Sigmoid colon (tissue), 7 donors: Measurements from ENCODE around the gene DES. TPM values are rescaled to one million over a fixed set of nuclear protein-coding genes. Genes with fewer than 3 reads are reported as not detected.

Experiments
- DNase-seq: peaks from one replicate; pipeline ENCODE4 v3.0.0-alpha.2; 2019
- H3K27ac ChIP-seq, 4 donors: fragments of 200-600 bp; sonication (generic); one replicate each; pipeline ENCODE4 v1.5.1; 2016 to 2019; ENCODE audit warnings: mild to moderate bottlenecking in 1 of 4
- H3K27me3 ChIP-seq, 3 donors: fragments of 200-600 bp; sonication (generic); one replicate each; pipeline ENCODE4 v1.5.1; 2019; ENCODE audit warnings: mild to moderate bottlenecking in 1 of 3
- H3K36me3 ChIP-seq, 4 donors: fragments of 200-600 bp; sonication (generic); one replicate each; pipeline ENCODE4 v1.5.1; 2016 to 2019
- H3K4me1 ChIP-seq, 4 donors: fragments of 200-600 bp; sonication (generic); one replicate each; pipeline ENCODE4 v1.5.1; 2017 to 2019
- H3K4me3 ChIP-seq, 4 donors: fragments of 200-600 bp; sonication (generic); one replicate each; pipeline ENCODE4 v1.5.1; 2017 to 2019; ENCODE audit warnings: mild to moderate bottlenecking in 2 of 4, moderate library complexity in 1 of 4
- H3K9me3 ChIP-seq, 4 donors: fragments of 200-600 bp in 3 of 4; sonication (generic) in 3 of 4; one replicate each; pipeline versions ENCODE4 v1.5.1 to v1.6.1; 2013 to 2019
- CTCF ChIP-seq, 4 experiments: fragments of 450-650 bp in 3 of 4; fragments of 200-600 bp in 1 of 4; IDR thresholded peaks; one replicate each; pipeline ENCODE4 v1.5.1; 2016 to 2019; ENCODE audit warnings: antibody characterized with exemption in 4 of 4, mild to moderate bottlenecking in 3 of 4, moderate library complexity in 2 of 4
- EP300 ChIP-seq, 4 donors: sonication (generic); formaldehyde crosslinking; IDR thresholded peaks; one replicate each; pipeline ENCODE4 v1.6.1; 2017; ENCODE audit warnings: antibody characterized with exemption in 4 of 4
- POLR2A ChIP-seq, 2 donors: fragments of 450-650 bp; IDR thresholded peaks; one replicate each; pipeline ENCODE4 v1.6.1; 2016; ENCODE audit warnings: antibody characterized with exemption in 2 of 2, mild to moderate bottlenecking in 2 of 2, moderate library complexity in 2 of 2
- POLR2AphosphoS5 ChIP-seq, 4 donors: sonication (generic); formaldehyde crosslinking; IDR thresholded peaks; one replicate each; pipeline ENCODE4 v1.6.1; 2017; ENCODE audit warnings: antibody characterized with exemption in 4 of 4
- WGBS, 2 donors: extraction: QIAGEN DNeasy Blood & Tissue Kit; methylation state at CpG; one replicate each; pipeline ENCODE4 v1.1.7; 2013; 5-methylcytosine and 5-hydroxymethylcytosine counted together
- intact Hi-C: fragments of 100-400 bp; cut with DNase I; formaldehyde crosslinking; loops from one replicate; pipeline ENCODE4 v1.15.1; 2023
- polyA plus RNA-seq, 3 donors: library from polyadenylated mRNA; stranded (reverse); fragments of 200-250 nt; gene quantifications; one replicate each; pipeline ENCODE4 v1.2.3, GENCODE V29; 2013
- total RNA-seq, 4 donors: library from RNA; depleted of rRNA; stranded (reverse); fragments of >200 nt; gene quantifications; one replicate each; pipeline ENCODE4 v1.1.0, GENCODE V29; 2016
- donor health status: healthy with polysubstance abuse.
- donor health status: Bipolar disorder and iron deficiency.
- donor health status: healthy.

DES gene
- total and polyA plus RNA-seq, 7 donors = 35.1 to 30,562 (median 7,366) TPM

- H3K27ac ChIP-seq = peak overlapping the region; percentile 96 to 99 (median 99)
- WGBS, 2 donors = 70 to 79% methylated on average over 18 of the region's 18 CpGs
- peak; percentile 96 for DNase-seq
Measured at GRCh38 chr2:219451661-219452360, 33.6 kb downstream of the DES start.

GRCh38 chr2:219452361-219453317, 34.5 kb downstream of the DES start:
- H3K27ac ChIP-seq = peak overlapping the region; percentile 96 to 99 (median 99)
- peak; percentile 95 for DNase-seq
- peaks cover 0 to 11% (median 0%) of the 10 kb centered on the region in 3 donors for H3K27me3 ChIP-seq
- peak; percentile 88 to 100 (median 97) for TF ChIP-seq EP300 (IDR thresholded peaks at IDR 0.05)
- TF ChIP-seq POLR2AphosphoS5 (IDR thresholded peaks at IDR 0.05) = peak; percentile 76 to 91 (median 80)
- peak in 1 of 2 donors; percentile 58 for TF ChIP-seq POLR2A (IDR thresholded peaks at IDR 0.05)
- no peak for TF ChIP-seq CTCF (IDR thresholded peaks at IDR 0.05)
- no peaks in the 10 kb centered on the region for H3K9me3 ChIP-seq
- H3K4me3 ChIP-seq = peak overlapping the region in 3 of 4 donors; percentile 47 to 52 (median 50)
- intact Hi-C loops = loop anchor here (2.0 to 5.0 kb wide), 2 partner anchors 44 to 45 kb away; a partner anchor contains a TSS
- peaks cover 0 to 41% (median 6%) of the 10 kb centered on the region in 4 donors for H3K36me3 ChIP-seq
- 76 to 77% methylated on average over 23 of the region's 23 CpGs for WGBS, 2 donors
- peaks cover 0 to 99% (median 84%) of the 10 kb centered on the region in 4 donors for H3K4me1 ChIP-seq

More at GRCh38 chr2:219451661-219452360, 33.6 kb downstream of the DES start:
- H3K27me3 ChIP-seq = peaks cover 0 to 11% (median 0%) of the 10 kb centered on the region in 3 donors
- peak overlapping the region; percentile 8 to 52 (median 48) for H3K4me3 ChIP-seq
- intact Hi-C loops = loop anchor here (2.0 to 5.0 kb wide), 2 partner anchors 45 kb away; a partner anchor contains a TSS
- peaks cover 0 to 99% (median 87%) of the 10 kb centered on the region in 4 donors for H3K4me1 ChIP-seq
- peaks cover 0 to 32% (median 3%) of the 10 kb centered on the region in 4 donors for H3K36me3 ChIP-seq
- TF ChIP-seq POLR2AphosphoS5 (IDR thresholded peaks at IDR 0.05) = peak in 3 of 4 donors; percentile 22 to 73 (median 73)
- no peak for TF ChIP-seq EP300 (IDR thresholded peaks at IDR 0.05)
- peak in 1 of 2 donors; percentile 13 for TF ChIP-seq POLR2A (IDR thresholded peaks at IDR 0.05)
- no peak for TF ChIP-seq CTCF (IDR thresholded peaks at IDR 0.05)
- no peaks in the 10 kb centered on the region for H3K9me3 ChIP-seq

GRCh38 chr2:219453671-219454590, 35.8 kb downstream of the DES start:
- H3K9me3 ChIP-seq = no peaks in the 10 kb centered on the region
- peak; percentile 100 for DNase-seq
- 81 to 83% methylated on average over 10 of the region's 10 CpGs for WGBS, 2 donors
- peaks cover 0 to 2% (median 0%) of the 10 kb centered on the region in 3 donors for H3K27me3 ChIP-seq
- H3K4me1 ChIP-seq = peaks cover 0 to 99% (median 85%) of the 10 kb centered on the region in 4 donors
- peak overlapping the region; percentile 96 to 99 (median 99) for H3K27ac ChIP-seq
- peak; percentile 69 to 80 (median 70) for TF ChIP-seq POLR2AphosphoS5 (IDR thresholded peaks at IDR 0.05)
- no peak for TF ChIP-seq CTCF (IDR thresholded peaks at IDR 0.05)
- peak; percentile 63 to 88 (median 78) for TF ChIP-seq EP300 (IDR thresholded peaks at IDR 0.05)
- TF ChIP-seq POLR2A (IDR thresholded peaks at IDR 0.05) = no peak
- H3K36me3 ChIP-seq = peaks cover 0 to 42% (median 6%) of the 10 kb centered on the region in 4 donors
- peak overlapping the region in 3 of 4 donors; percentile 2 to 26 (median 19) for H3K4me3 ChIP-seq
- intact Hi-C loops = loop anchor here (2.0 to 5.0 kb wide), 2 partner anchors 43 to 47 kb away; a partner anchor contains a TSS
